Renal pelvis (tissue), 4 donors: ENCODE measurements around the gene AGPAT2. TPM values are rescaled to one million over a fixed set of nuclear protein-coding genes. Genes with fewer than 3 reads are reported as not detected.

Experiments
- DNase-seq: peaks from one replicate; pipeline ENCODE4 v3.0.0-alpha.2; 2013
- polyA plus RNA-seq, 3 donors: library from polyadenylated mRNA; unstranded; fragments of 120-200 nt; gene quantifications; one replicate each; pipeline ENCODE4 v1.2.1, GENCODE V29; 2013; ENCODE audit not compliant: insufficient read length in 3 of 3

AGPAT2 gene
- polyA plus RNA-seq, 3 donors, result 51.5 to 61.0 (median 59.4) TPM

- no peak for DNase-seq
Observed at GRCh38 chr9:136629001-136629878, 58.0 kb downstream of the AGPAT2 start.

GRCh38 chr9:136628268-136628667 is 59.0 kb downstream of the AGPAT2 start:
- no peak for DNase-seq

GRCh38 chr9:136627703-136628102 is 59.6 kb downstream of the AGPAT2 start:
- DNase-seq, result no peak

- DNase-seq, result no peak
Observed at GRCh38 chr9:136626740-136627642, 60.3 kb downstream of the AGPAT2 start.

GRCh38 chr9:136626066-136626725 is 61.1 kb downstream of the AGPAT2 start:
- DNase-seq, result no peak

- peak; percentile 60 for DNase-seq
Observed at GRCh38 chr9:136625101-136626065, 61.9 kb downstream of the AGPAT2 start.

- no peak for DNase-seq
Observed at GRCh38 chr9:136624184-136624951, 62.9 kb downstream of the AGPAT2 start.

GRCh38 chr9:136623842-136624183 is 63.4 kb downstream of the AGPAT2 start:
- DNase-seq, result no peak

Other genes starting within 250 kb of the AGPAT2 start
- 10 to 100 TPM; 15.6 to 18.5 (median 17.7) TPM for gene INPP5E, start 247.6 kb downstream of the AGPAT2 start, polyA plus RNA-seq
- 10 to 100 TPM; 64.6 to 70.4 (median 68.1) TPM for gene SEC16A, start 204.4 kb downstream of the AGPAT2 start, polyA plus RNA-seq
- 10 to 100 TPM; 36.9 to 41.8 (median 40.9) TPM for gene NOTCH1, start 141.4 kb downstream of the AGPAT2 start, polyA plus RNA-seq
- 10 to 100 TPM; 60.9 to 86.3 (median 86.0) TPM for gene EGFL7, start 24.5 kb downstream of the AGPAT2 start, polyA plus RNA-seq
- 10 to 100 TPM; 34.3 to 48.4 (median 48.0) TPM for gene DIPK1B, start 25.1 kb upstream of the AGPAT2 start, polyA plus RNA-seq
- 1 to 10 TPM; 1.3 to 2.8 (median 2.4) TPM for gene LCN10, start 55.5 kb upstream of the AGPAT2 start, polyA plus RNA-seq
- gene LCN6, start 61.1 kb upstream of the AGPAT2 start, polyA plus RNA-seq, result not detected
- gene LCN8, start 70.8 kb upstream of the AGPAT2 start, polyA plus RNA-seq, result under 1 TPM in 2 of 3 donors, not detected in 1; 0.06 to 0.25 TPM
- gene LCN15, start 77.1 kb upstream of the AGPAT2 start, polyA plus RNA-seq, result under 1 TPM; 0.06 to 0.21 (median 0.15) TPM
- 10 to 100 TPM; 77.3 to 83.8 (median 78.0) TPM for gene TMEM141, start 103.9 kb upstream of the AGPAT2 start, polyA plus RNA-seq
- gene CCDC183, start 108.9 kb upstream of the AGPAT2 start, polyA plus RNA-seq, result 1 to 10 TPM; 5.7 to 7.6 (median 7.2) TPM
- gene RABL6, start 120.5 kb upstream of the AGPAT2 start, polyA plus RNA-seq, result 10 to 100 TPM; 66.7 to 81.4 (median 78.7) TPM
- 1 to 10 TPM; 1.5 to 1.7 (median 1.6) TPM for gene AJM1, start 155.0 kb upstream of the AGPAT2 start, polyA plus RNA-seq
- gene PHPT1, start 162.0 kb upstream of the AGPAT2 start, polyA plus RNA-seq, result 100 to 1,000 TPM in 2 of 3 donors, 10 to 100 TPM in 1; 82.5 to 120 (median 115) TPM
- gene MAMDC4, start 164.9 kb upstream of the AGPAT2 start, polyA plus RNA-seq, result 10 to 100 TPM in 1 of 3 donors, 1 to 10 TPM in 2; 9.5 to 11.6 (median 10.0) TPM
- gene EDF1, start 178.9 kb upstream of the AGPAT2 start, polyA plus RNA-seq, result 100 to 1,000 TPM; 342 to 449 (median 388) TPM
- gene TRAF2, start 199.1 kb upstream of the AGPAT2 start, polyA plus RNA-seq, result 10 to 100 TPM; 15.3 to 17.4 (median 16.4) TPM